Activated CD4-positive, alpha-beta T cell treated with anti-CD3 and anti-CD28 coated beads for 36 hours (primary cell): Measurements from ENCODE around the gene CYP4V2. TPM values are rescaled to one million over a fixed set of nuclear protein-coding genes. Genes with fewer than 3 reads are reported as not detected.

ENCODE experiments used
- ATAC-seq: fragments of 200-7000 bp; cut with Tn5 transposase; one replicate; pipeline ENCODE4 v1.10.0; 2021; ENCODE audit warnings: mild to moderate bottlenecking, moderate library complexity
- CTCF ChIA-PET: fragments of 350-600 bp; sonication (Branson Sonifier 250); formaldehyde crosslinking; loops from one replicate; lab custom pipeline; 2021; ENCODE audit warnings: antibody characterized with exemption; lab: Charles Lee
- POLR2A ChIA-PET: fragments of 350-600 bp; sonication (Branson Sonifier 250); formaldehyde crosslinking; loops from one replicate; lab custom pipeline; 2021; ENCODE audit warnings: antibody characterized with exemption, inconsistent platforms; lab: Charles Lee
- DNase-seq: peaks from one replicate; pipeline ENCODE4 v3.0.0-alpha.2; 2020
- H3K27ac Mint-ChIP-seq: one replicate; pipeline ENCODE4 v1.8.0; 2021; ENCODE audit warnings: mixed read lengths
- H3K27me3 Mint-ChIP-seq: one replicate; pipeline ENCODE4 v1.8.0; 2021; ENCODE audit warnings: mixed read lengths
- H3K36me3 Mint-ChIP-seq: one replicate; pipeline ENCODE4 v1.8.0; 2021; ENCODE audit warnings: low read depth, mixed read lengths
- H3K4me1 Mint-ChIP-seq: one replicate; pipeline ENCODE4 v1.8.0; 2021; ENCODE audit warnings: mixed read lengths
- H3K4me3 Mint-ChIP-seq: one replicate; pipeline ENCODE4 v1.8.0; 2021; ENCODE audit warnings: mild to moderate bottlenecking, moderate library complexity, mixed read lengths
- H3K9me3 Mint-ChIP-seq: one replicate; pipeline ENCODE4 v1.8.0; 2021; ENCODE audit warnings: low read depth, mixed read lengths
- intact Hi-C, 2 experiments: fragments of 100-400 bp; cut with DNase I in 1 of 2; cut with micrococcal nuclease in 1 of 2; formaldehyde crosslinking; loops; one replicate each; pipeline versions ENCODE4 v1.14.2 to v1.15.1; 2022 to 2024; cut with DNase I, micrococcal nuclease
- total RNA-seq, 2 experiments: library from RNA; stranded (reverse); gene quantifications; one replicate each; pipeline ENCODE4 v1.2.3, GENCODE V29; 2021

CYP4V2 gene
- total RNA-seq: 1 to 10 TPM; 4.1 to 4.5 TPM

GRCh38 chr4:186191200-186192065 lies at the start of gene CYP4V2:
Gene CYP4V2 (plus strand): TSS chr4:186191567. CDS start chr4:186191824, 257 bp downstream.
- CTCF ChIA-PET: interaction anchor here (0.7 to 2.9 kb wide), 4 partner anchors 12 to 495 kb away, joined by 3 to 10 read pairs (median 3); no protein-coding TSS in a partner anchor

DNA sequence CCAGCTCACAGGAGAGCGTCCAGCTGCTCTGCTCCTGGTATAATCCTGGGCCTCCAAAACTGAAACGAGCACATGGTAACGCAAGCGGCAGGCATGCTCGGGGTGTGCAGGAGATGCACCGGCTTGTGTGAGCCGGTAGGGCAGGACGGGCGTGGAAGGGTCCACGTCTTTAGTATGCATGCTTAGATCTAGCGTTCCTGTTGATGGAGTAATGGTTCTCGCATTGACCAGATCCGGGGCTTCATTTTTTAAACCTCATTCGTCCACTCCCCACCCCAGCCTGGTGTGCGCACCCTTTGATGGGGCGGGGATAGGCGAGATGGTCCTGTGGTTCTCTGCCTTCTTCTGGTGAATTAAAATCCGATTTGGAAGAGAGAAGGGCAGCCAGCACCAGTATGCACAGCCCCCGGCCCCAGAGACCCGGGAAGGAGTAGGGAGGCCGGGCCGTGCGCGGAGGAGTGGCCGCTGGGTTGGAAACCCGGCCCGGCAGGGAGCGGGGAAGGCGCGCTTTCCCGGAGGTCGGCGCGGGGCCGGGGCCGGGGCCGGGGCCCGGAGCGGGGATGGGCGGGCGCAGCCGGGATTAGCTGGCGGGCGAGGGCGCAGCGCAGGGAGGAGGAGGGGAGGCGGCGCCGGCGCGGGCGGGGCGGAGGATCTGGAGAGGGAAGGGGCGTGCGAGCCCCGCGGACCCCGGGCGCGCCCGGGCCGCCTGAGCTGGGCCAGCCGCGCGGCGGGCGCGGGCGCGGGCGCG lies 47.0 kb upstream of the CYP4V2 start:
- Mint-ChIP-seq H3K9me3 (no peaks in the 10 kb centered on the region), H3K4me1 (peaks cover 7% of the 10 kb centered on the region), H3K36me3 (no peaks in the 10 kb centered on the region), H3K4me3 (peak overlapping the region; percentile 65), H3K27me3 (peaks cover 28% of the 10 kb centered on the region), H3K27ac (no peak overlapping the region)
- ChIA-PET CTCF (interaction anchor here (0.7 to 0.9 kb wide), 2 partner anchors 49 to 76 kb away, joined by 3 read pairs; no protein-coding TSS in a partner anchor), POLR2A (no interaction called here)
- DNase-seq (peak; percentile 46), ATAC-seq (peak; percentile 69)
- intact Hi-C loops: loop anchor here in 1 of 2 experiments (5.0 kb wide), 1 partner anchor 48 kb away; the partner anchor contains the start of gene CYP4V2

More at GRCh38 chr4:186191200-186192065, at the start of gene CYP4V2:
- H3K9me3 Mint-ChIP-seq: no peaks in the 10 kb centered on the region
- POLR2A ChIA-PET: interaction anchor here (0.8 to 1.5 kb wide), 2 partner anchors 10 to 13 kb away, joined by 4 to 5 read pairs; no protein-coding TSS in a partner anchor
- peaks cover 37% of the 10 kb centered on the region for H3K4me1 Mint-ChIP-seq
- DNase-seq (peak; percentile 93), ATAC-seq (peak; percentile 84)
- peak within 1 kb of the TSS; percentile 94 for H3K27ac Mint-ChIP-seq
- no peaks in the 10 kb centered on the region for H3K27me3 Mint-ChIP-seq
- intact Hi-C loops: loop anchor here (1.0 to 5.0 kb wide), 5 partner anchors 10 to 795 kb away; partner anchors contain the start of genes ANKRD37 (in 1 of the 2), CCDC110 (in 1 of the 2) and UFSP2 (in 1 of the 2)
- H3K36me3 Mint-ChIP-seq: peaks cover 13% of the 10 kb centered on the region
- peak within 1 kb of the TSS; percentile 85 for H3K4me3 Mint-ChIP-seq

GRCh38 chr4:186144946-186145569 lies 46.3 kb upstream of the CYP4V2 start:
- Mint-ChIP-seq H3K27me3 (peaks cover 30% of the 10 kb centered on the region), H3K36me3 (no peaks in the 10 kb centered on the region), H3K4me1 (peaks cover 7% of the 10 kb centered on the region), H3K4me3 (peak overlapping the region; percentile 69), H3K9me3 (no peaks in the 10 kb centered on the region), H3K27ac (no peak overlapping the region)
- peak; percentile 43 for DNase-seq
- ChIA-PET POLR2A (no interaction called here), CTCF (no interaction called here)
- ATAC-seq: peak; percentile 63
- intact Hi-C loops: loop anchor here in 1 of 2 experiments (5.0 kb wide), 1 partner anchor 47 kb away; the partner anchor contains the start of gene CYP4V2

GRCh38 chr4:186146458-186146857 lies 44.9 kb upstream of the CYP4V2 start:
- Mint-ChIP-seq H3K4me1 (peaks cover 7% of the 10 kb centered on the region), H3K27me3 (peaks cover 30% of the 10 kb centered on the region), H3K4me3 (no peak overlapping the region), H3K36me3 (no peaks in the 10 kb centered on the region), H3K9me3 (no peaks in the 10 kb centered on the region), H3K27ac (no peak overlapping the region)
- ChIA-PET POLR2A (no interaction called here), CTCF (interaction anchor here (1.9 kb wide), 1 partner anchor 9 kb away, joined by 13 read pairs; no protein-coding TSS in a partner anchor)
- intact Hi-C loops: no loop called here
- no peak for DNase-seq
- no peak for ATAC-seq

DNA sequence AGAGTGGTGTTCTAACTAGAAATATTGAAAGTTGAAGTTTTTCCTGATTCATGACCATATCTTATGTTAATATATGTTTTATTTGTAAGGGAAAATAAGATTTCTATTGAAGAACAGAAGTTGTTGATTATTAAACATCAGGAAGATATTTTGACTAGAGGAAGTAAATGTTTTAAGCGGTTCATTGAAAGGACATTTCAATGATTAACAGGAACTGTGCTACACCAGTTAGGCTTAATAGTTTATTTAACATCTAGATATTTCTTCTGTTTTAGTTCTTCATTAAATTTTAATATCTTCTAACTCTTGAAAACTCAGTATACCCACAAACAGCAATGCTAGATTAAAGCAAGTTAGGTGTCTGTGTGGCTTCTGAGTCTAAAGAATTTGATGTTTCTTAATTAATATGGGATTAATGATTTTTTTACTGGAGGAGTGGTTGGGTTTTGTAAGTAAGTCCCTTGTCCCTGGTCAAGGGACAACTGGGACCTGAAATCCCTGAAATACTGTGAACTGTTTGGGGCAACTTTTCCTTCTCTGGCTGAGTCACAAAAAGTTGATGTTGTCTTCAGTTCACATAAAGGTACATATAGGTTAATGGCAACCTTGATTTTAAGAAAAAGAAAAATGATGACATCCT lies 42.9 kb upstream of the CYP4V2 start:
- no peak for ATAC-seq
- ChIA-PET POLR2A (no interaction called here), CTCF (no interaction called here)
- H3K9me3 Mint-ChIP-seq: no peaks in the 10 kb centered on the region
- DNase-seq: no peak
- no peak overlapping the region for H3K27ac Mint-ChIP-seq
- H3K27me3 Mint-ChIP-seq: peaks cover 40% of the 10 kb centered on the region
- H3K4me1 Mint-ChIP-seq: peaks cover 7% of the 10 kb centered on the region
- no peaks in the 10 kb centered on the region for H3K36me3 Mint-ChIP-seq
- intact Hi-C loops: no loop called here
- no peak overlapping the region for H3K4me3 Mint-ChIP-seq

DNA sequence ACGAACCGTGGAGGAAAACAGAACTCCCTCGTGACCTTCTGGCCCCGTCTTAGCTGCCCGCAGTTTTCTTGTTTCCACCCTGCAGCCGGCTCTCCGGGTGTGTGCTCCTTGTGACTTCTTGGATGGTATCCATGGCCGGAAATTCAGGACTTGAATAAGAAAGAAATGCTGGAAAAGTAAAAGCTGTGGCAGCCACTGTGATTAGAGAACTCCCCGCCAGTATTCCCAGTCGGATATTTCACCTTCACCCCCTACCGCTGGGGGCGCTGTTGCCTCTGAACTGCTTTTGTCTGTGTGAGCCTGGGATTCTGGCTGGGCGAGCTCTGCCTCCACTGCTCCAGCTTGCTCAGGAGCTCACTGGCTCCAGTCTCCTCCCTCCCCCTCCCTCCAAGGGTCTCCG lies 41.5 kb upstream of the CYP4V2 start:
- H3K4me3 Mint-ChIP-seq: no peak overlapping the region
- intact Hi-C loops: no loop called here
- peaks cover 2% of the 10 kb centered on the region for H3K4me1 Mint-ChIP-seq
- no peaks in the 10 kb centered on the region for H3K36me3 Mint-ChIP-seq
- H3K9me3 Mint-ChIP-seq: no peaks in the 10 kb centered on the region
- no peak overlapping the region for H3K27ac Mint-ChIP-seq
- POLR2A ChIA-PET: no interaction called here
- ATAC-seq (no peak), DNase-seq (no peak)
- peaks cover 33% of the 10 kb centered on the region for H3K27me3 Mint-ChIP-seq
- CTCF ChIA-PET: no interaction called here

DNA sequence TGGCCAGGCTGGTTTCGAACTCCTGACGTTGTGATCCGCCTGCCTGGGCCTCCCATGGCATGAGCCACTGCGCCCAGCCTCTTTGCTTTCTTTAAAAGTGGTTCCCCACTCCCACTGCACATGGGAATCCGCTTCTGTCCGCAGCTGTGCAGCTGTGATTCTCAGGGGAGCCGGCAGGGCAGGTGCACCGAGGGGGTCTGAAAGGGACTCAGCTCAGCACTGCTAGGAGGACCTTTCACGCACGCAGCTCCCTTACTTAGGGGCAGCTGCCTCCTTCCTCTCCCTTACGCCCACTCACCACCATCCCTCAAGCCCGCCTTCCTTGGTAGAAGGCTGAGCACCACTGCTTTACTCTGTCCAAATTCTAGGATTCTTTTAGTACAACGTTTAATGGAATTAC lies 40.4 kb upstream of the CYP4V2 start:
- CTCF ChIA-PET: no interaction called here
- ATAC-seq: no peak
- Mint-ChIP-seq H3K4me3 (no peak overlapping the region), H3K27ac (no peak overlapping the region), H3K27me3 (peaks cover 30% of the 10 kb centered on the region), H3K36me3 (no peaks in the 10 kb centered on the region), H3K4me1 (no peaks in the 10 kb centered on the region), H3K9me3 (no peaks in the 10 kb centered on the region)
- POLR2A ChIA-PET: no interaction called here
- intact Hi-C loops: no loop called here
- no peak for DNase-seq

DNA sequence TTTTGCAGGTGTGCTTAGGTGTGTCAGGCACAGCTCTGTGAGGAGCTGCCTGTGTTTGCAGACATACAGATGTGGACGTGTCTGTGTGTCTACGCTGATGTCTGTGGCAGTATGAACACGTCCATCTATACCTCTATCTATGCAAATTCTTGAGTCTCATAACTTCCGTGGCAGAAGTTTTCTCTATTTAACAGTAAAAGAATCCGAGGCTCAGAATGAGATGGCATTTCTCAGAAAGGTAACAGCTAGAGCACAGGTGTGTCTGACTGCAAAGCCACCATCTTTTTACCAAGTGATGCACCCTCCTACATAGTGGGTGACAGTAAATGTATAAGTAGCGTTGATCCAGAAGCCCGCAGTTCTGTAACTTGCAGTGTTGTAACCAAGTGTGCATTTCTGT lies 39.9 kb upstream of the CYP4V2 start:
- ChIA-PET CTCF (no interaction called here), POLR2A (no interaction called here)
- Mint-ChIP-seq H3K4me1 (no peaks in the 10 kb centered on the region), H3K27ac (no peak overlapping the region), H3K27me3 (peaks cover 25% of the 10 kb centered on the region), H3K36me3 (no peaks in the 10 kb centered on the region), H3K4me3 (no peak overlapping the region), H3K9me3 (no peaks in the 10 kb centered on the region)
- ATAC-seq (no peak), DNase-seq (no peak)
- intact Hi-C loops: no loop called here

DNA sequence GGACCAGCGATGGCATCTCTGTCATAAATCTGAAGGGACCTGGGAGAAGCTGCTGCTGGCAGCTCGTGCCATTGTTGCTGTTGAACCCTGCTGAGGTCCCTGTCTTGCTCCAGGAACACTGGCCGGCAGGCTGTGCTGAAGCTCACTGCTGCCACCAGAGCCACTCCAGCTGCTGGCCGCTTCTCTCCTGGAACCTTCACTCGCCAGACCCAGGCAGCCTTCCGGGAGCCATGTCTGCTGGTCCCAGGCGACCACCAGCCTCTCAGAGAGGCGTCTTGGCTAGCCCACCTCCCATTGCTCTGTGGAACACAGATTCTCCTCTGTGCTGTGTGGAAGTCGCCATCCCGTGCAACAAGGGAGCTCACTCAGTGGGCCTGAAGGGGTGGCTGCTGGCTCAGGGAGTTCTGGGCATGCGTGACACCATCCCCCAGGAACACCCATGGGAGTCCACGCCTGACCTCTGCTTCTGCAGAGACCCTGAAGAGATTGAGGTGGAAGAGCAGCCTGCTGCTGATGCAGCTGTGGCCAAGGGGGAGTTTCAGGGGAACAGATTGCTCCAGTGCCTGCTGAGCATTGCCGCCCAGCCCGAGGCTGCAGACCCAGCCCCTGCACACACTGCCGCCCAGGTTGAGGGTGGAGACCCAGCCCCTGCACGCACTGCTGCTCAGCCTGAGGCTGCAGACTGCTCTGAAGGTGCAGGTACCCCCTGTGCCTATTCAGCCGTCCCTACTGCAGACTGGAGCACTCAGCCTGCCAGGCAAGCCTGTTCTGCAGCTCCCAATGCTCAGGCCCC lies 33.1 kb upstream of the CYP4V2 start:
- ChIA-PET CTCF (interaction anchor here (0.7 kb wide), 1 partner anchor 29 kb away, joined by 4 read pairs; no protein-coding TSS in a partner anchor), POLR2A (no interaction called here)
- no peaks in the 10 kb centered on the region for H3K36me3 Mint-ChIP-seq
- intact Hi-C loops: no loop called here
- DNase-seq: no peak
- ATAC-seq: no peak
- H3K27ac Mint-ChIP-seq: no peak overlapping the region
- H3K27me3 Mint-ChIP-seq: peaks cover 8% of the 10 kb centered on the region
- peaks cover 4% of the 10 kb centered on the region for H3K4me1 Mint-ChIP-seq
- H3K4me3 Mint-ChIP-seq: no peak overlapping the region
- H3K9me3 Mint-ChIP-seq: no peaks in the 10 kb centered on the region

DNA sequence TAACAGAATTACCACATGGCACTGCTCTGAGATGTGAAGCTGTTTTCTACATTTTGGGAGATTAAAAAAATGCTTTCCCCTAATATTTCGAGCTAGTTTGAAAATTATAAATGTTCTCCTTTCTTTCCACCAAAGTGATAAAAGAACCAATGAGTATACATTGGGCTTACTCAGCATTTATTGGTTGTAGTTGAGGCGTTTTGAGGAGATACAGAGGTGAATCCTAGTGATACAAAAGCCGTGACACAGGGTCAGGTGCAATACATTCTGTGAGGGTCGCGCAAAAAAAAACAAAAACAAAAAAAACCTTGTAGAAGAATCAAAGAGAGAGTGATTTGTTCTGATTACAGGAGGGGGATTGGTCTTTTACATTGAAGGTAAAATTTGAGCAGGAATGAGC lies 32.4 kb upstream of the CYP4V2 start:
- Mint-ChIP-seq H3K36me3 (no peaks in the 10 kb centered on the region), H3K4me1 (peaks cover 4% of the 10 kb centered on the region), H3K9me3 (no peaks in the 10 kb centered on the region), H3K27ac (no peak overlapping the region), H3K4me3 (no peak overlapping the region), H3K27me3 (peaks cover 4% of the 10 kb centered on the region)
- DNase-seq: no peak
- intact Hi-C loops: no loop called here
- POLR2A ChIA-PET: no interaction called here
- CTCF ChIA-PET: interaction anchor here (0.7 kb wide), 1 partner anchor 30 kb away, joined by 4 read pairs; no protein-coding TSS in a partner anchor
- ATAC-seq: no peak
